Measurements from ENCODE around the gene ARL2BP. TPM values are rescaled to one million over a fixed set of nuclear protein-coding genes. Genes with fewer than 3 reads are reported as not detected.

The ARL2BP gene
- total RNA-seq, 2 donors from 2014 or later = 56.4 to 80.4 TPM

- Histone ChIP-seq H3K27ac (peak overlapping the region in 1 of 2 donors; percentile 18), H3K9me3 (no peaks in the 10 kb centered on the region), H3K4me3 (peak overlapping the region in 1 of 2 donors; percentile 63), H3K36me3 (no peaks in the 10 kb centered on the region), H3K27me3 (no peaks in the 10 kb centered on the region), H3K4me1 (peaks cover 0 to 16% of the 10 kb centered on the region in 2 donors)
- TF ChIP-seq, protein P1, sequence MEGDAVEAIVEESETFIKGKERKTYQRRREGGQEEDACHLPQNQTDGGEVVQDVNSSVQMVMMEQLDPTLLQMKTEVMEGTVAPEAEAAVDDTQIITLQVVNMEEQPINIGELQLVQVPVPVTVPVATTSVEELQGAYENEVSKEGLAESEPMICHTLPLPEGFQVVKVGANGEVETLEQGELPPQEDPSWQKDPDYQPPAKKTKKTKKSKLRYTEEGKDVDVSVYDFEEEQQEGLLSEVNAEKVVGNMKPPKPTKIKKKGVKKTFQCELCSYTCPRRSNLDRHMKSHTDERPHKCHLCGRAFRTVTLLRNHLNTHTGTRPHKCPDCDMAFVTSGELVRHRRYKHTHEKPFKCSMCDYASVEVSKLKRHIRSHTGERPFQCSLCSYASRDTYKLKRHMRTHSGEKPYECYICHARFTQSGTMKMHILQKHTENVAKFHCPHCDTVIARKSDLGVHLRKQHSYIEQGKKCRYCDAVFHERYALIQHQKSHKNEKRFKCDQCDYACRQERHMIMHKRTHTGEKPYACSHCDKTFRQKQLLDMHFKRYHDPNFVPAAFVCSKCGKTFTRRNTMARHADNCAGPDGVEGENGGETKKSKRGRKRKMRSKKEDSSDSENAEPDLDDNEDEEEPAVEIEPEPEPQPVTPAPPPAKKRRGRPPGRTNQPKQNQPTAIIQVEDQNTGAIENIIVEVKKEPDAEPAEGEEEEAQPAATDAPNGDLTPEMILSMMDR (IDR thresholded peaks at IDR 0.05) = no peak
- no peak for DNase-seq (ENCODE audit: low spot score)
Observed at GRCh38 chr16:57283959-57284208, 38.8 kb downstream of the ARL2BP start.

GRCh38 chr16:57284209-57284951, 39.3 kb downstream of the ARL2BP start, which contains the start of gene PLLP:
PLLP (minus strand) TSS chr16:57284672; CDS start chr16:57284540, 132 bp downstream.
- no peaks in the 10 kb centered on the region for H3K36me3 ChIP-seq
- H3K9me3 ChIP-seq = no peaks in the 10 kb centered on the region
- no peak for DNase-seq (ENCODE audit: low spot score)
- peaks cover 0 to 16% of the 10 kb centered on the region in 2 donors for H3K4me1 ChIP-seq
- H3K27me3 ChIP-seq = no peaks in the 10 kb centered on the region
- H3K4me3 ChIP-seq = peak within 1 kb of the TSS; percentile 35 to 63
- peak within 1 kb of the TSS in 1 of 2 donors; percentile 18 for H3K27ac ChIP-seq
- TF ChIP-seq, protein P1 (IDR thresholded peaks at IDR 0.05) = no peak

DNA sequence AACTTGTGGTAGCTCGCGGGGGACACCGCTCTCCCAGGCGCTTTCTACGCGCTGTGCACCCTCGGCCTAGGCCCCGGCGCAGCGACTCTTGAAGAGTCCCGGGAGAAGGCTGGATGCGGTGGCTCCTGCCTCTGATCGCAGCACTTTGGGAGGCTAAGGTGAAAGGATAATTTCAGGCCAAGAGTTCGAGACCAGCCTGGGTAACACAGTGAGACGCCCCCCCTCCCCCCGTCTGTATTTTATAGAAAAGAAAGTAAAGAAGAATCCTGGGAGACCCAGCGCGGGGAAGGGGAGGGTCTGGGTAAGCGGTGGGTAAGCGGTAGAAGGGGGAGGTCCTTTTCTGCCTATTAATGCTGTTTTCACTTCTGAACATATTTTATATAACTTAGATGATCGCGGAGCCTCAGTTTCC, 39.9 kb downstream of the ARL2BP start:
- no peak for DNase-seq (ENCODE audit: low spot score)
- H3K27me3 ChIP-seq = no peaks in the 10 kb centered on the region
- no peaks in the 10 kb centered on the region for H3K36me3 ChIP-seq
- H3K4me3 ChIP-seq = peak overlapping the region; percentile 35 to 63
- peaks cover 0 to 16% of the 10 kb centered on the region in 2 donors for H3K4me1 ChIP-seq
- H3K9me3 ChIP-seq = no peaks in the 10 kb centered on the region
- TF ChIP-seq, protein P1 (IDR thresholded peaks at IDR 0.05) = no peak
- peak overlapping the region in 1 of 2 donors; percentile 2 for H3K27ac ChIP-seq

DNA sequence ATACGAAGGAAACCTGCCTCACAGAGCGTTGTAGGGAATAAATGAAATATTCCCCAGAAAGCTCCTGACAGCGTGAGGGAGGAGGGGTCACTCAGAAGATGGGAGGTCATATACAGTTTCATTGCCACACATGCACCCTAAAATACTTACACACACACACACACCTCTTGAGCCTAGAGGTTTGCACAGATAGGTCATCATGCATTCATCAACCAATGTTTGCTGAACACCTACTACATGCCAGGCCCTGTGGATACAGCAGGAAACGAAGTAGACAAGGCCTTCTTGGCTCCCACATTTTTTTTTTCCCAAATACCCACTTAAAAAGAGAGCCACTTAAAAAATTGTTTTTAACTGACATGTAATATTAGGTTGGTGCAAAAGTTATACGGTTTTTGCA, 40.3 kb downstream of the ARL2BP start:
- Histone ChIP-seq H3K4me1 (peaks cover 0 to 16% of the 10 kb centered on the region in 2 donors), H3K9me3 (no peaks in the 10 kb centered on the region), H3K27ac (no peak overlapping the region), H3K4me3 (no peak overlapping the region), H3K27me3 (no peaks in the 10 kb centered on the region), H3K36me3 (no peaks in the 10 kb centered on the region)
- DNase-seq (ENCODE audit: low spot score) = no peak
- TF ChIP-seq, protein P1 (IDR thresholded peaks at IDR 0.05) = no peak

- H3K36me3 ChIP-seq = no peaks in the 10 kb centered on the region
Observed at GRCh38 chr16:57289391-57290257, 44.6 kb downstream of the ARL2BP start.

More at GRCh38 chr16:57289391-57290257, 44.6 kb downstream of the ARL2BP start:
- H3K27ac ChIP-seq = no peak overlapping the region
- H3K4me3 ChIP-seq = no peak overlapping the region
- DNase-seq (ENCODE audit: low spot score) = no peak
- no peaks in the 10 kb centered on the region for H3K9me3 ChIP-seq
- TF ChIP-seq, protein P1 (IDR thresholded peaks at IDR 0.05) = no peak
- no peaks in the 10 kb centered on the region for H3K27me3 ChIP-seq
- peaks cover 0 to 6% of the 10 kb centered on the region in 2 donors for H3K4me1 ChIP-seq

All from right atrium auricular region (tissue), 2 donors.